Right atrium auricular region (tissue), 2 donors: ENCODE data around the gene NPAS3. TPM values are rescaled to one million over a fixed set of nuclear protein-coding genes. Genes with fewer than 3 reads are reported as not detected.

Experiments
- DNase-seq: peaks from one replicate; pipeline ENCODE4 v3.0.0-alpha.2; 2019; ENCODE audit warnings: low spot score
- H3K27ac ChIP-seq, 2 donors: fragments of 200-600 bp; sonication (generic); 1 replicate in 1 of 2; 2 replicates in 1 of 2; pipeline ENCODE4 v1.5.1; 2016 to 2019
- H3K27me3 ChIP-seq, 2 donors: fragments of 200-600 bp; sonication (generic); one replicate each; pipeline versions ENCODE4 v1.5.1 to v1.6.0; 2017 to 2019
- H3K36me3 ChIP-seq: fragments of 200-600 bp; sonication (generic); one replicate; pipeline ENCODE4 v1.5.1; 2016
- H3K4me1 ChIP-seq, 2 donors: fragments of 200-600 bp; sonication (generic); one replicate each; pipeline versions ENCODE4 v1.5.1 to v1.6.0; 2017 to 2019
- H3K4me3 ChIP-seq, 2 donors: fragments of 200-600 bp; sonication (generic); 1 replicate in 1 of 2; 2 replicates in 1 of 2; pipeline ENCODE4 v1.5.1; 2017 to 2019; ENCODE audit warnings: mild to moderate bottlenecking in 1 of 2, moderate library complexity in 1 of 2
- H3K9me3 ChIP-seq, 2 donors: fragments of 200-600 bp; sonication (generic); one replicate each; pipeline ENCODE4 v1.5.1; 2019
- total RNA-seq, 2 donors: library from RNA; depleted of rRNA; stranded (reverse); fragments of >200 nt; gene quantifications; one replicate each; pipeline ENCODE4 v1.1.0, GENCODE V29; 2016
- TF ChIP-seq, protein P1 (sequence below), 2 donors: fragments of 200-600 bp; sonication (generic); IDR thresholded peaks; one replicate each; pipeline ENCODE4 v1.5.1; 2019; ENCODE audit warnings: antibody characterized with exemption in 2 of 2

NPAS3 gene
- total RNA-seq, 2 donors from 2014 or later = 0.67 to 1.3 TPM

DNA sequence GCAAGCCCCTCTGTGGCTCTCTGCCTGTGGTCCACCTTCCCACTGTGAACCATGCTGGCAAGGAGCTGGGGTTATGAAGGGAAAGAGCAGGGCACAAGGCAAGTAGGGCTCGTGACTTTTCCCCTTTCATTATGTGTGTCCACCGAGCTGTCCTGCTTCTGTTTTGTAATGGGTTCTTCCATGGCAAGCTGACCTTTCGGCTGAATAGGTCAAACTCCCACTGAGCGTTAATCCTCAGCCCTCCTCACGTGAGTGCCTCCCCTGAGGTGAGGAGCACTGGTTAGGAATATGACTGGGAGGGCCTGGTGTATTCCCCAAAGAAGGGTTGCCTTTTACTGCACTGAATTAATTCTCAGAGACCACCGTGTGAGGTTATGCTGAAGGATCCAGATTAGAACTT, 424.3 kb downstream of the NPAS3 start:
- Histone ChIP-seq H3K4me1 (no peaks in the 10 kb centered on the region), H3K36me3 (no peaks in the 10 kb centered on the region), H3K27me3 (no peaks in the 10 kb centered on the region), H3K4me3 (no peak overlapping the region), H3K27ac (no peak overlapping the region), H3K9me3 (no peaks in the 10 kb centered on the region)
- DNase-seq = no peak
- TF ChIP-seq, protein P1, sequence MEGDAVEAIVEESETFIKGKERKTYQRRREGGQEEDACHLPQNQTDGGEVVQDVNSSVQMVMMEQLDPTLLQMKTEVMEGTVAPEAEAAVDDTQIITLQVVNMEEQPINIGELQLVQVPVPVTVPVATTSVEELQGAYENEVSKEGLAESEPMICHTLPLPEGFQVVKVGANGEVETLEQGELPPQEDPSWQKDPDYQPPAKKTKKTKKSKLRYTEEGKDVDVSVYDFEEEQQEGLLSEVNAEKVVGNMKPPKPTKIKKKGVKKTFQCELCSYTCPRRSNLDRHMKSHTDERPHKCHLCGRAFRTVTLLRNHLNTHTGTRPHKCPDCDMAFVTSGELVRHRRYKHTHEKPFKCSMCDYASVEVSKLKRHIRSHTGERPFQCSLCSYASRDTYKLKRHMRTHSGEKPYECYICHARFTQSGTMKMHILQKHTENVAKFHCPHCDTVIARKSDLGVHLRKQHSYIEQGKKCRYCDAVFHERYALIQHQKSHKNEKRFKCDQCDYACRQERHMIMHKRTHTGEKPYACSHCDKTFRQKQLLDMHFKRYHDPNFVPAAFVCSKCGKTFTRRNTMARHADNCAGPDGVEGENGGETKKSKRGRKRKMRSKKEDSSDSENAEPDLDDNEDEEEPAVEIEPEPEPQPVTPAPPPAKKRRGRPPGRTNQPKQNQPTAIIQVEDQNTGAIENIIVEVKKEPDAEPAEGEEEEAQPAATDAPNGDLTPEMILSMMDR (IDR thresholded peaks at IDR 0.05) = no peak

DNA sequence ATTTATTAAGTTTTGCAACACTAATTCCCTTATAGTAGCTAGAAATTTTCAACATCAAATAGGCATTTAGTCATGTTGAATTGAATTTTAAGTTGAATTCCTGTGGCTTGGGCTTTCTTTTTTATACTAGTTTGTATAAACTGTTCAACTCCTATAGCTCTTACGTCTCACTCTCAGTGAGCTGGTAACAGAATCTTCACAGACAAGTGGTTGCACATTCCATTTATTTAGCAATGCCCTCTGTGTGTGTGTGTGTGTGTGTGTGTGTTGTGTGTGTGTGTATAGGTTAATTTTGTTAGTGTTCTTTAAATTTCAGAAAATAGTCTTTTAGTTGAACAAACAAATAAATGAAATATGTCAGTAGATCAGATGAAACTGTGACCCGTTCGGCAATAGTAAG, 425.0 kb downstream of the NPAS3 start:
- H3K36me3 ChIP-seq = no peaks in the 10 kb centered on the region
- H3K27me3 ChIP-seq = no peaks in the 10 kb centered on the region
- TF ChIP-seq, protein P1 (IDR thresholded peaks at IDR 0.05) = no peak

DNA sequence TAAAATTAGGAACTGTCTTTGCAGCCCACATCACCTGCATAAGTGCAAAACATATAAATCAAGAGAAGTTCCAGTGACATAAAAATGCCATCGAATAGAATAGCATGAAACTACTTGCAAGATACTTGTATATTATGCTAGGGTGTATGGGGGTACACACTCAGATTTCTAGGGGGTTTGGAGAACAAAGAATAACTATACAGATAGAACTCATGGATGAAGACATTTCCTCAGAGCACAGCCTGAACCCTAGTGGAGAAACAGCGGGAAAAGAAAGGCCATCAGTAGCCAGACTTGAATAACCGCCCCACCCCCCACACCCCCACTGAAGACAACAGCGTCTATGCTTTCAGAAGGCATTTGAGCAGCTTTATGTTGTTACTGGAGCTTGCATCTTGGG, 425.8 kb downstream of the NPAS3 start:
- DNase-seq = no peak
- no peaks in the 10 kb centered on the region for H3K9me3 ChIP-seq
- no peak overlapping the region for H3K4me3 ChIP-seq
- no peaks in the 10 kb centered on the region for H3K4me1 ChIP-seq
- no peaks in the 10 kb centered on the region for H3K27me3 ChIP-seq
- H3K36me3 ChIP-seq = no peaks in the 10 kb centered on the region
- H3K27ac ChIP-seq = no peak overlapping the region
- TF ChIP-seq, protein P1 (IDR thresholded peaks at IDR 0.05) = no peak

More for the DNA sequence above, 425.0 kb downstream of the NPAS3 start:
- Histone ChIP-seq H3K27ac (no peak overlapping the region), H3K9me3 (no peaks in the 10 kb centered on the region), H3K4me1 (no peaks in the 10 kb centered on the region), H3K4me3 (no peak overlapping the region)
- DNase-seq = no peak

DNA sequence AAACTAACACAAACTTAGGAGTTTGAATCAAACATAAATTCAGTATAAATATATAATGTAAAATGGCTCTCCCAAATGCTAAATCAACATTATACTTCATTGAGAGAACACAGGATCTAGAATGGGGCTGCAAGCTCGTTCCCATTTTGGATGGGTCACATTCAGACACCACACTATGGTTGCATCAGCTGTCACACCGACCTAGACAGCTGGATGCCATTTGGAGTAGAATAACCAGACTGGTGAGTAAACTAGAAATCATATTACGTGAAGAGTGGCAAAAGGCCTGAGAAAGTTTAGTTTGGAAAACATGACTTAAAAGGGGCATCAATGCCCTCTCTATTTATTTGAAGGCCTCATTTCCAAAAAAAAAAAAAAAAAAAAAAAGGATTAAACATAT, 430.4 kb downstream of the NPAS3 start:
- TF ChIP-seq, protein P1 (IDR thresholded peaks at IDR 0.05) = no peak
- H3K27me3 ChIP-seq = no peaks in the 10 kb centered on the region
- no peak overlapping the region for H3K4me3 ChIP-seq
- no peak for DNase-seq
- H3K4me1 ChIP-seq = no peaks in the 10 kb centered on the region
- H3K9me3 ChIP-seq = no peaks in the 10 kb centered on the region
- no peaks in the 10 kb centered on the region for H3K36me3 ChIP-seq
- H3K27ac ChIP-seq = no peak overlapping the region

DNA sequence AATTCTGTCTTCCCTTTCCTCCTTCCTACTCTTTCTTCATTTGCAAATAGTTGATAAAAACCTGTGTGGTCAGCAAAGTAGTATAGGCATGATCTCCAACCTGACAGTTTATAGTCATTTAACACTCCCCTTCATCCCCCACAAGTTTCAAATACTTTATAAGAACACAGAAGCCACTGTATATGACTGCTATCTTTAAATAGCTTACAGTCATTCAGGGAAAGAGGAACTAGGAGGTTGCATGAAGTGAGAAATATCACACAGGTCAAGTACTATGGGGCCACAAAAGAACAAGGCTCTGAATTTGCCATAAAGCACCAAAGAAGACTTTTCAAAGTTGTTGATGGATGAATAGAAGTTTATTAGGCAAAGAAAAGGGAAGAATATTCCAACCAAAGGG, 431.3 kb downstream of the NPAS3 start:
- TF ChIP-seq, protein P1 (IDR thresholded peaks at IDR 0.05) = no peak
- Histone ChIP-seq H3K27ac (no peak overlapping the region), H3K27me3 (no peaks in the 10 kb centered on the region), H3K36me3 (no peaks in the 10 kb centered on the region), H3K4me1 (no peaks in the 10 kb centered on the region), H3K9me3 (no peaks in the 10 kb centered on the region), H3K4me3 (no peak overlapping the region)
- DNase-seq = no peak

DNA sequence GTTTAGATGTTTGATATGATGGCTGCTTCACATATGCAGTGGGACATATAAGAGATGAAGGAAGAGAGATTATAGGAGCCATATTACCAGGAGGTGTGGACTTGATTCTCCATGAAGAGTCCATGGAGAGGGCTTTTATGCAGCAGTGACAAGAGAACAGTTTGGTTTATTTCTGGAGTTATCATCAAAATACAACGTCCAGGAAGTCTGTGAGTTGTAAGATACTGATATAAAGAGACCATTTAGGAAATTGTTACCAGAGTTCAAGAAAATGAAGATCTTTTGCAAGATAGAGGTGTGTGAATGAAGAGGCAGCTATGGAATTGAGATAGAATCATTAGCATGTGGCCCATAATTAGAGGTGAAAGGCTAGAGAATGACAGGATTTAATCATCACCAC, 431.7 kb downstream of the NPAS3 start:
- no peak overlapping the region for H3K27ac ChIP-seq
- no peaks in the 10 kb centered on the region for H3K27me3 ChIP-seq
- no peak for DNase-seq
- no peaks in the 10 kb centered on the region for H3K9me3 ChIP-seq
- TF ChIP-seq, protein P1 (IDR thresholded peaks at IDR 0.05) = no peak
- no peaks in the 10 kb centered on the region for H3K4me1 ChIP-seq
- H3K36me3 ChIP-seq = no peaks in the 10 kb centered on the region
- no peak overlapping the region for H3K4me3 ChIP-seq
